MCF 10A (cell line): Measurements from ENCODE around the gene MACROD1. TPM values are rescaled to one million over a fixed set of nuclear protein-coding genes. Genes with fewer than 3 reads are reported as not detected.

Experiments
- BruUV-seq: library from RNA; stranded (reverse); fragments of 400-500 nt; replicated peaks from 2 replicates; lab custom pipeline; 2021; lab: Mats Ljungman, UMichigan
- CTCF ChIA-PET: fragments of 300-600 bp; sonication (Branson Sonifier 250); formaldehyde crosslinking; extraction: SDS; loops from one replicate; lab custom pipeline; 2021; ENCODE audit warnings: antibody characterized with exemption, inconsistent platforms; lab: Yijun Ruan, JAX
- POLR2A ChIA-PET: fragments of 300-600, 350-650 bp; sonication (Branson Sonifier 250); formaldehyde crosslinking; extraction: SDS; loops from one replicate; lab custom pipeline; 2020; ENCODE audit warnings: antibody characterized with exemption, inconsistent platforms; lab: Yijun Ruan, JAX
- DNase-seq: peaks from one replicate; pipeline ENCODE4 v3.0.0-alpha.2; 2018; ENCODE audit not compliant: unreplicated experiment
- H3K27ac Mint-ChIP-seq: one replicate; pipeline ENCODE4 v1.8.0; 2022; ENCODE audit warnings: mild to moderate bottlenecking, low read depth, mixed read lengths; ENCODE audit not compliant: unreplicated experiment
- H3K27me3 Mint-ChIP-seq: one replicate; pipeline ENCODE4 v1.8.0; 2022; ENCODE audit warnings: mixed read lengths; ENCODE audit not compliant: insufficient read depth, unreplicated experiment
- H3K36me3 Mint-ChIP-seq: one replicate; pipeline ENCODE4 v1.8.0; 2022; ENCODE audit warnings: mild to moderate bottlenecking, moderate library complexity, mixed read lengths; ENCODE audit not compliant: insufficient read depth, unreplicated experiment
- H3K4me1 Mint-ChIP-seq: one replicate; pipeline ENCODE4 v1.8.0; 2022; ENCODE audit warnings: mixed read lengths; ENCODE audit not compliant: insufficient read depth, unreplicated experiment
- H3K4me3 Mint-ChIP-seq: one replicate; pipeline ENCODE4 v1.8.0; 2022; ENCODE audit warnings: mild to moderate bottlenecking, moderate library complexity, mixed read lengths; ENCODE audit not compliant: unreplicated experiment
- H3K9me3 Mint-ChIP-seq: one replicate; pipeline ENCODE4 v1.8.0; 2022; ENCODE audit warnings: mixed read lengths; ENCODE audit not compliant: unreplicated experiment
- CTCF ChIP-seq: fragments of 200-600 bp; IDR thresholded peaks from one replicate; pipeline ENCODE4 v1.8.0; 2022; ENCODE audit warnings: antibody characterized with exemption, mild to moderate bottlenecking; ENCODE audit not compliant: unreplicated experiment
- intact Hi-C: fragments of 100-400 bp; cut with micrococcal nuclease; formaldehyde crosslinking; loops from 2 replicates; pipeline ENCODE4 v1.14.1; 2022
- total RNA-seq: library from RNA; stranded (reverse); gene quantifications from 2 replicates; pipeline ENCODE4 v1.2.3, GENCODE V29; 2022

MACROD1 gene
- total RNA-seq, 1 experiment from 2014 or later = 15.1 TPM

- H3K9me3 Mint-ChIP-seq = no peaks in the 10 kb centered on the region
- no peaks in the 10 kb centered on the region for H3K27me3 Mint-ChIP-seq
- peaks cover 6% of the 10 kb centered on the region for H3K36me3 Mint-ChIP-seq
- H3K4me3 Mint-ChIP-seq = no peak overlapping the region
- ChIA-PET POLR2A (no interaction called here), CTCF (interaction anchor here (0.6 kb wide), 2 partner anchors 45 to 74 kb away, joined by 3 read pairs; no protein-coding TSS in a partner anchor)
- H3K27ac Mint-ChIP-seq = no peak overlapping the region
- no TSS peak for BruUV-seq
- H3K4me1 Mint-ChIP-seq = no peaks in the 10 kb centered on the region
- intact Hi-C loops = no loop called here
- no peak for TF ChIP-seq CTCF
- DNase-seq = peak; percentile 64
Observed at GRCh38 chr11:64074239-64074638, 91.7 kb downstream of the MACROD1 start.

GRCh38 chr11:64073542-64073941 is 92.4 kb downstream of the MACROD1 start:
- H3K4me1 Mint-ChIP-seq = no peaks in the 10 kb centered on the region
- TF ChIP-seq CTCF = no peak
- H3K27ac Mint-ChIP-seq = no peak overlapping the region
- CTCF ChIA-PET = interaction anchor here (0.6 kb wide), 1 partner anchor 46 kb away, joined by 3 read pairs; no protein-coding TSS in a partner anchor
- intact Hi-C loops = no loop called here
- no TSS peak for BruUV-seq
- peaks cover 6% of the 10 kb centered on the region for H3K36me3 Mint-ChIP-seq
- H3K9me3 Mint-ChIP-seq = no peaks in the 10 kb centered on the region
- no peak for DNase-seq
- POLR2A ChIA-PET = interaction anchor here (0.6 to 1.0 kb wide), 2 partner anchors 28 to 490 kb away, joined by 3 to 4 read pairs; no protein-coding TSS in a partner anchor
- H3K27me3 Mint-ChIP-seq = no peaks in the 10 kb centered on the region
- H3K4me3 Mint-ChIP-seq = no peak overlapping the region

- TF ChIP-seq CTCF = no peak
- BruUV-seq = no TSS peak
Observed at GRCh38 chr11:64072871-64073270, 93.0 kb downstream of the MACROD1 start.

GRCh38 chr11:64072403-64072802 is 93.5 kb downstream of the MACROD1 start:
- Mint-ChIP-seq H3K9me3 (no peaks in the 10 kb centered on the region), H3K4me3 (no peak overlapping the region), H3K27ac (no peak overlapping the region), H3K36me3 (peaks cover 6% of the 10 kb centered on the region), H3K4me1 (no peaks in the 10 kb centered on the region), H3K27me3 (no peaks in the 10 kb centered on the region)
- no TSS peak for BruUV-seq
- DNase-seq = no peak
- intact Hi-C loops = no loop called here
- POLR2A ChIA-PET = interaction anchor here (0.9 kb wide), 1 partner anchor 10 kb away, joined by 3 read pairs; no protein-coding TSS in a partner anchor
- CTCF ChIA-PET = no interaction called here
- TF ChIP-seq CTCF = no peak

More at GRCh38 chr11:64072871-64073270, 93.0 kb downstream of the MACROD1 start:
- ChIA-PET CTCF (no interaction called here), POLR2A (interaction anchor here (0.6 to 1.0 kb wide), 2 partner anchors 27 to 490 kb away, joined by 3 to 4 read pairs; no protein-coding TSS in a partner anchor)
- no peaks in the 10 kb centered on the region for H3K9me3 Mint-ChIP-seq
- intact Hi-C loops = no loop called here
- H3K27me3 Mint-ChIP-seq = no peaks in the 10 kb centered on the region
- no peak overlapping the region for H3K4me3 Mint-ChIP-seq
- no peaks in the 10 kb centered on the region for H3K4me1 Mint-ChIP-seq
- DNase-seq = no peak
- peaks cover 6% of the 10 kb centered on the region for H3K36me3 Mint-ChIP-seq
- H3K27ac Mint-ChIP-seq = no peak overlapping the region
